HEK293 (cell line): ENCODE data around the gene AIM2.

ENCODE experiments used
- CTCF ChIA-PET: fragments of 350-600 bp; formaldehyde crosslinking; extraction: SDS; loops from one replicate; lab custom pipeline; 2021; ENCODE audit warnings: antibody characterized with exemption; lab: Yijun Ruan, JAX
- POLR2A ChIA-PET: fragments of 300-600 bp; formaldehyde crosslinking; extraction: SDS; loops from one replicate; lab custom pipeline; 2020; ENCODE audit warnings: antibody characterized with exemption, inconsistent platforms; lab: Yijun Ruan, JAX
- H3K27ac ChIP-seq: fragments of 200-500 bp; sonication (Bioruptor generic); 2 replicates; pipeline ENCODE4 v1.5.1; 2014; ENCODE audit warnings: low read depth, low read length, control low read depth, inconsistent platforms; ENCODE audit errors: extremely low read depth
- H3K36me3 ChIP-seq, 2 experiments: fragments of 200-500 bp in 1 of 2; sonication (Bioruptor generic) in 1 of 2; 1 replicate in 1 of 2; 2 replicates in 1 of 2; pipeline ENCODE4 v1.5.1; 2014 to 2017; ENCODE audit warnings: inconsistent platforms in 2 of 2, low read length in 2 of 2; ENCODE audit not compliant: control insufficient read depth in 2 of 2, insufficient read depth in 1 of 2
- H3K4me1 ChIP-seq: fragments of 200-500 bp; sonication (Bioruptor generic); 2 replicates; pipeline ENCODE4 v1.5.1; 2014; ENCODE audit warnings: mild to moderate bottlenecking, low read length, inconsistent platforms; ENCODE audit not compliant: control insufficient read depth, insufficient read depth
- H3K4me3 ChIP-seq: 2 replicates; pipeline ENCODE4 v1.5.1; 2011; ENCODE audit warnings: low read depth, mild to moderate bottlenecking, control low read depth, low read length, moderate library complexity
- H3K9me3 ChIP-seq: fragments of 200-500 bp; sonication (Bioruptor generic); 2 replicates; pipeline ENCODE4 v1.5.1; 2014; ENCODE audit warnings: low read depth, low read length, inconsistent platforms; ENCODE audit not compliant: control insufficient read depth, insufficient read depth
- AEBP2 ChIP-seq: fragments of 450-650 bp; formaldehyde crosslinking; IDR thresholded peaks from 2 replicates; pipeline ENCODE4 v1.5.1; 2016; ENCODE audit warnings: missing biosample characterization, missing genetic modification characterization, borderline replicate concordance
- BCL11A ChIP-seq: fragments of 450-650 bp; formaldehyde crosslinking; IDR thresholded peaks from 2 replicates; pipeline ENCODE4 v1.5.1; 2016; ENCODE audit warnings: low read depth, missing biosample characterization, missing genetic modification characterization
- GLI4 ChIP-seq: fragments of 450-650 bp; formaldehyde crosslinking; IDR thresholded peaks from 2 replicates; pipeline ENCODE4 v1.5.1; 2016; ENCODE audit warnings: missing biosample characterization, missing genetic modification characterization
- GLIS1 ChIP-seq: fragments of 450-650 bp; formaldehyde crosslinking; IDR thresholded peaks from 2 replicates; pipeline ENCODE4 v1.5.1; 2016; ENCODE audit warnings: missing biosample characterization, missing genetic modification characterization
- HOXA7 ChIP-seq: sonication (generic); formaldehyde crosslinking; IDR thresholded peaks from 2 replicates; pipeline ENCODE4 v1.8.1; 2022; ENCODE audit warnings: missing genetic modification reagents, borderline replicate concordance
- KLF10 ChIP-seq: fragments of 450-650 bp; IDR thresholded peaks from 2 replicates; pipeline ENCODE4 v1.5.1; 2018; ENCODE audit warnings: missing biosample characterization, mild to moderate bottlenecking, missing genetic modification characterization
- KLF16 ChIP-seq: fragments of 450-650 bp; formaldehyde crosslinking; IDR thresholded peaks from 2 replicates; pipeline ENCODE4 v1.5.1; 2017; ENCODE audit warnings: missing biosample characterization, missing genetic modification characterization
- KLF9 ChIP-seq: fragments of 450-650 bp; formaldehyde crosslinking; IDR thresholded peaks from 2 replicates; pipeline ENCODE4 v1.5.1; 2016; ENCODE audit warnings: missing biosample characterization, missing genetic modification characterization, low read depth
- MYNN ChIP-seq: fragments of 450-650 bp; formaldehyde crosslinking; IDR thresholded peaks from 2 replicates; pipeline ENCODE4 v1.5.1; 2016; ENCODE audit warnings: missing biosample characterization, missing genetic modification characterization, borderline replicate concordance
- PRDM1 ChIP-seq: fragments of 450-650 bp; formaldehyde crosslinking; IDR thresholded peaks from 2 replicates; pipeline ENCODE4; 2016; ENCODE audit warnings: missing biosample characterization, missing genetic modification characterization
- REPIN1 ChIP-seq: fragments of 450-650 bp; formaldehyde crosslinking; IDR thresholded peaks from 2 replicates; pipeline ENCODE4 v1.5.1; 2017; ENCODE audit warnings: missing biosample characterization, missing genetic modification characterization, low read depth
- SALL2 ChIP-seq: fragments of 450-650 bp; formaldehyde crosslinking; IDR thresholded peaks from 2 replicates; pipeline ENCODE4 v1.5.0; 2017; ENCODE audit warnings: missing biosample characterization, mild to moderate bottlenecking, missing genetic modification characterization, borderline replicate concordance
- SCRT1 ChIP-seq: fragments of 450-650 bp; formaldehyde crosslinking; IDR thresholded peaks from 2 replicates; pipeline ENCODE4 v1.5.1; 2016; ENCODE audit warnings: missing biosample characterization, missing genetic modification characterization, borderline replicate concordance
- WT1 ChIP-seq: fragments of 450-650 bp; formaldehyde crosslinking; IDR thresholded peaks from 2 replicates; pipeline ENCODE4 v1.5.1; 2016; ENCODE audit warnings: missing biosample characterization, missing genetic modification characterization
- ZNF174 ChIP-seq: fragments of 450-650 bp; formaldehyde crosslinking; IDR thresholded peaks from 2 replicates; pipeline ENCODE4 v1.5.0; 2017; ENCODE audit warnings: missing biosample characterization, mild to moderate bottlenecking, missing genetic modification characterization
- ZNF23 ChIP-seq: fragments of 450-650 bp; formaldehyde crosslinking; IDR thresholded peaks from 2 replicates; pipeline ENCODE4 v1.5.1; 2016; ENCODE audit warnings: missing biosample characterization, missing genetic modification characterization, borderline replicate concordance
- ZNF274 ChIP-seq, 2 experiments: fragments of 200-500 bp in 1 of 2; fragments of 450-650 bp in 1 of 2; sonication (Bioruptor generic) in 1 of 2; formaldehyde crosslinking in 1 of 2; IDR thresholded peaks; 2 replicates each; pipeline versions ENCODE4 v1.5.1 to v1.6.1; 2014 to 2016; ENCODE audit warnings: borderline replicate concordance in 1 of 2, inconsistent platforms in 1 of 2, low read length in 1 of 2, missing biosample characterization in 1 of 2, missing genetic modification characterization in 1 of 2
- ZNF302 ChIP-seq: fragments of 450-650 bp; formaldehyde crosslinking; IDR thresholded peaks from 2 replicates; pipeline ENCODE4 v1.5.1; 2016; ENCODE audit warnings: missing biosample characterization, missing genetic modification characterization, low read depth
- ZNF354C ChIP-seq: fragments of 450-650 bp; formaldehyde crosslinking; IDR thresholded peaks from 2 replicates; pipeline ENCODE4 v1.5.1; 2016; ENCODE audit warnings: missing biosample characterization, missing genetic modification characterization, low read depth, borderline replicate concordance
- ZNF449 ChIP-seq: fragments of 450-650 bp; formaldehyde crosslinking; IDR thresholded peaks from 2 replicates; pipeline ENCODE4 v1.5.1; 2017; ENCODE audit warnings: missing biosample characterization, mild to moderate bottlenecking, missing genetic modification characterization, moderate library complexity
- ZNF521 ChIP-seq: fragments of 450-650 bp; formaldehyde crosslinking; IDR thresholded peaks from 2 replicates; pipeline ENCODE4 v1.5.1; 2017; ENCODE audit warnings: missing biosample characterization, mild to moderate bottlenecking, missing genetic modification characterization
- ZNF549 ChIP-seq: fragments of 450-650 bp; IDR thresholded peaks from 2 replicates; pipeline ENCODE4 v1.5.1; 2018; ENCODE audit warnings: missing biosample characterization, missing genetic modification characterization, mild to moderate bottlenecking, inconsistent platforms, moderate library complexity
- ZNF560 ChIP-seq: fragments of 450-650 bp; formaldehyde crosslinking; IDR thresholded peaks from 2 replicates; pipeline ENCODE4 v1.5.1; 2017; ENCODE audit warnings: missing biosample characterization, missing genetic modification characterization, borderline replicate concordance
- ZNF621 ChIP-seq: fragments of 450-650 bp; formaldehyde crosslinking; IDR thresholded peaks from 2 replicates; pipeline ENCODE4 v1.5.1; 2017; ENCODE audit warnings: missing biosample characterization, missing genetic modification characterization
- ZNF837 ChIP-seq: fragments of 450-650 bp; formaldehyde crosslinking; IDR thresholded peaks from 2 replicates; pipeline ENCODE4 v1.5.1; 2016; ENCODE audit warnings: missing biosample characterization, missing genetic modification characterization
- TF ChIP-seq, protein P1 (sequence below): fragments of 450-650 bp; formaldehyde crosslinking; IDR thresholded peaks from 2 replicates; pipeline ENCODE4 v1.5.1; 2016; ENCODE audit warnings: missing biosample characterization, missing genetic modification characterization, low read depth
- TF ChIP-seq, protein P2 (sequence below): fragments of 450-650 bp; formaldehyde crosslinking; IDR thresholded peaks from 2 replicates; pipeline ENCODE4 v1.5.1; 2016; ENCODE audit warnings: missing biosample characterization, missing genetic modification characterization

The AIM2 gene

GRCh38 chr1:159083013-159083412, 6.4 kb upstream of the AIM2 start:
- POLR2A ChIA-PET, result no interaction called here
- no peaks in the 10 kb centered on the region for H3K36me3 ChIP-seq
- TF ChIP-seq GLI4 (tag by site-specific recombination), result no peak
- TF ChIP-seq ZNF549, result no peak
- no peak for TF ChIP-seq KLF9 (tag by site-specific recombination)
- TF ChIP-seq PRDM1, result no peak
- TF ChIP-seq, protein P1, sequence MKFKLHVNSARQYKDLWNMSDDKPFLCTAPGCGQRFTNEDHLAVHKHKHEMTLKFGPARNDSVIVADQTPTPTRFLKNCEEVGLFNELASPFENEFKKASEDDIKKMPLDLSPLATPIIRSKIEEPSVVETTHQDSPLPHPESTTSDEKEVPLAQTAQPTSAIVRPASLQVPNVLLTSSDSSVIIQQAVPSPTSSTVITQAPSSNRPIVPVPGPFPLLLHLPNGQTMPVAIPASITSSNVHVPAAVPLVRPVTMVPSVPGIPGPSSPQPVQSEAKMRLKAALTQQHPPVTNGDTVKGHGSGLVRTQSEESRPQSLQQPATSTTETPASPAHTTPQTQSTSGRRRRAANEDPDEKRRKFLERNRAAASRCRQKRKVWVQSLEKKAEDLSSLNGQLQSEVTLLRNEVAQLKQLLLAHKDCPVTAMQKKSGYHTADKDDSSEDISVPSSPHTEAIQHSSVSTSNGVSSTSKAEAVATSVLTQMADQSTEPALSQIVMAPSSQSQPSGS (tag by site-specific recombination), result no peak
- TF ChIP-seq GLIS1 (tag by site-specific recombination), result no peak
- no peak for TF ChIP-seq HOXA7 (CRISPR knock-in tag)
- TF ChIP-seq ZNF174 (tag by site-specific recombination), result no peak
- TF ChIP-seq WT1 (tag by site-specific recombination), result no peak
- TF ChIP-seq ZNF449 (tag by site-specific recombination), result no peak
- no peak for TF ChIP-seq KLF16
- no peak for TF ChIP-seq ZNF621 (tag by site-specific recombination)
- TF ChIP-seq, protein P2, sequence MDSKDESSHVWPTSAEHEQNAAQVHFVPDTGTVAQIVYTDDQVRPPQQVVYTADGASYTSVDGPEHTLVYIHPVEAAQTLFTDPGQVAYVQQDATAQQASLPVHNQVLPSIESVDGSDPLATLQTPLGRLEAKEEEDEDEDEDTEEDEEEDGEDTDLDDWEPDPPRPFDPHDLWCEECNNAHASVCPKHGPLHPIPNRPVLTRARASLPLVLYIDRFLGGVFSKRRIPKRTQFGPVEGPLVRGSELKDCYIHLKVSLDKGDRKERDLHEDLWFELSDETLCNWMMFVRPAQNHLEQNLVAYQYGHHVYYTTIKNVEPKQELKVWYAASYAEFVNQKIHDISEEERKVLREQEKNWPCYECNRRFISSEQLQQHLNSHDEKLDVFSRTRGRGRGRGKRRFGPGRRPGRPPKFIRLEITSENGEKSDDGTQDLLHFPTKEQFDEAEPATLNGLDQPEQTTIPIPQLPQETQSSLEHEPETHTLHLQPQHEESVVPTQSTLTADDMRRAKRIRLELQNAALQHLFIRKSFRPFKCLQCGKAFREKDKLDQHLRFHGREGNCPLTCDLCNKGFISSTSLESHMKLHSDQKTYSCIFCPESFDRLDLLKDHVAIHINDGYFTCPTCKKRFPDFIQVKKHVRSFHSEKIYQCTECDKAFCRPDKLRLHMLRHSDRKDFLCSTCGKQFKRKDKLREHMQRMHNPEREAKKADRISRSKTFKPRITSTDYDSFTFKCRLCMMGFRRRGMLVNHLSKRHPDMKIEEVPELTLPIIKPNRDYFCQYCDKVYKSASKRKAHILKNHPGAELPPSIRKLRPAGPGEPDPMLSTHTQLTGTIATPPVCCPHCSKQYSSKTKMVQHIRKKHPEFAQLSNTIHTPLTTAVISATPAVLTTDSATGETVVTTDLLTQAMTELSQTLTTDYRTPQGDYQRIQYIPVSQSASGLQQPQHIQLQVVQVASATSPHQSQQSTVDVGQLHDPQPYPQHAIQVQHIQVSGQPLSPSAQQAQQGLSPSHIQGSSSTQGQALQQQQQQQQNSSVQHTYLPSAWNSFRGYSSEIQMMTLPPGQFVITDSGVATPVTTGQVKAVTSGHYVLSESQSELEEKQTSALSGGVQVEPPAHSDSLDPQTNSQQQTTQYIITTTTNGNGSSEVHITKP (tag by site-specific recombination), result no peak
- no peak for TF ChIP-seq ZNF23 (tag by site-specific recombination)
- no peaks in the 10 kb centered on the region for H3K4me1 ChIP-seq
- no peak overlapping the region for H3K27ac ChIP-seq
- CTCF ChIA-PET, result interaction anchor here (1.1 kb wide), 1 partner anchor 9 kb away, joined by 3 read pairs; no protein-coding TSS in a partner anchor
- H3K9me3 ChIP-seq, result no peaks in the 10 kb centered on the region
- no peak overlapping the region for H3K4me3 ChIP-seq

- H3K36me3 ChIP-seq, result no peaks in the 10 kb centered on the region
- H3K27ac ChIP-seq, result no peak overlapping the region
- no peaks in the 10 kb centered on the region for H3K4me1 ChIP-seq
- POLR2A ChIA-PET, result no interaction called here
- H3K4me3 ChIP-seq, result no peak overlapping the region
- no peaks in the 10 kb centered on the region for H3K9me3 ChIP-seq
- CTCF ChIA-PET, result no interaction called here
- TF ChIP-seq ZNF560 (tag by site-specific recombination) (no peak), ZNF302 (tag by site-specific recombination) (no peak), REPIN1 (no peak), ZNF274 (IDR thresholded peaks at IDR 0.05; ENCODE audit: low read length) (no peak), ZNF274 (tag by site-specific recombination; IDR thresholded peaks at IDR 0.05; ENCODE audit: borderline replicate concordance) (no peak), AEBP2 (tag by site-specific recombination) (no peak), SCRT1 (tag by site-specific recombination) (no peak), KLF10 (tag by site-specific recombination) (no peak), ZNF521 (tag by site-specific recombination) (no peak), ZNF837 (tag by site-specific recombination) (no peak), ZNF354C (no peak), ZNF449 (tag by site-specific recombination) (no peak), SALL2 (tag by site-specific recombination) (no peak), BCL11A (no peak), MYNN (tag by site-specific recombination) (no peak)
These were observed 5.1 kb upstream of the AIM2 start for GRCh38 chr1:159081626-159082025.
